H9 (cell line): ENCODE measurements around the gene LRPPRC. TPM values are rescaled to one million over a fixed set of nuclear protein-coding genes. Genes with fewer than 3 reads are reported as not detected.

ENCODE experiments used
- DNase-seq: peaks from one replicate; pipeline ENCODE4 v3.0.0-alpha.2; 2017
- H2AFZ ChIP-seq: one replicate; pipeline ENCODE4 v1.6.1; 2013; ENCODE audit warnings: mild to moderate bottlenecking, low read length, control low read depth, moderate library complexity
- H2AK5ac ChIP-seq: 2 replicates; pipeline ENCODE4 v1.6.1; 2013; ENCODE audit warnings: low read length, control low read depth, mixed read lengths; ENCODE audit not compliant: insufficient read length
- H2BK120ac ChIP-seq: one replicate; pipeline ENCODE4 v1.6.1; 2013; ENCODE audit warnings: low read depth, mild to moderate bottlenecking, low read length, control low read depth, inconsistent platforms; ENCODE audit not compliant: poor library complexity, severe bottlenecking
- H2BK12ac ChIP-seq: 2 replicates; pipeline ENCODE4 v1.6.1; 2013; ENCODE audit warnings: low read length, control low read depth, mixed read lengths, low read depth; ENCODE audit not compliant: insufficient read length
- H2BK15ac ChIP-seq: 2 replicates; pipeline ENCODE4 v1.6.1; 2013; ENCODE audit warnings: low read depth, low read length, control low read depth
- H2BK20ac ChIP-seq: one replicate; pipeline ENCODE4 v1.6.1; 2013; ENCODE audit warnings: low read depth, mild to moderate bottlenecking, low read length, control low read depth, inconsistent platforms; ENCODE audit not compliant: poor library complexity, severe bottlenecking
- H2BK5ac ChIP-seq: 2 replicates; pipeline ENCODE4 v1.6.1; 2013; ENCODE audit warnings: low read length, control low read depth, mixed read lengths; ENCODE audit not compliant: insufficient read length
- H3K14ac ChIP-seq: 2 replicates; pipeline ENCODE4 v1.6.1; 2013; ENCODE audit warnings: low read length, control low read depth; ENCODE audit not compliant: insufficient read depth
- H3K18ac ChIP-seq: 2 replicates; pipeline ENCODE4 v1.6.1; 2013; ENCODE audit warnings: low read depth, mild to moderate bottlenecking, mixed read lengths, low read length, control low read depth; ENCODE audit not compliant: insufficient read length
- H3K23ac ChIP-seq: 2 replicates; pipeline ENCODE4 v1.6.1; 2013; ENCODE audit warnings: low read length, control low read depth, mixed read lengths, low read depth; ENCODE audit not compliant: insufficient read length
- H3K23me2 ChIP-seq: 2 replicates; pipeline ENCODE4 v1.6.1; 2013; ENCODE audit warnings: low read depth, mild to moderate bottlenecking, mixed read lengths, low read length, control low read depth; ENCODE audit not compliant: insufficient read length, poor library complexity, severe bottlenecking
- H3K27ac ChIP-seq: 2 replicates; pipeline ENCODE4 v1.5.1; 2013; ENCODE audit warnings: low read length, control low read depth, mixed read lengths, low read depth; ENCODE audit not compliant: insufficient read length
- H3K27me3 ChIP-seq: 2 replicates; pipeline ENCODE4 v1.6.1; 2013; ENCODE audit warnings: low read length, control low read depth, inconsistent platforms; ENCODE audit not compliant: insufficient read depth
- H3K4ac ChIP-seq: 2 replicates; pipeline ENCODE4 v1.6.1; 2013; ENCODE audit warnings: low read depth, mild to moderate bottlenecking, control low read depth, inconsistent platforms, low read length, moderate library complexity
- H3K4me1 ChIP-seq: 2 replicates; pipeline ENCODE4 v1.6.1; 2013; ENCODE audit warnings: low read length, control low read depth, inconsistent platforms; ENCODE audit not compliant: insufficient read depth
- H3K4me2 ChIP-seq: 2 replicates; pipeline ENCODE4 v1.6.1; 2013; ENCODE audit warnings: low read length, control low read depth, mixed read lengths; ENCODE audit not compliant: insufficient read length, insufficient read depth
- H3K56ac ChIP-seq: 2 replicates; pipeline ENCODE4 v1.6.1; 2013; ENCODE audit warnings: low read depth, mild to moderate bottlenecking, mixed read lengths, low read length, control low read depth; ENCODE audit not compliant: insufficient read length
- H3K79me1 ChIP-seq: 2 replicates; pipeline ENCODE4 v1.6.1; 2013; ENCODE audit warnings: low read depth, mild to moderate bottlenecking, moderate library complexity, low read length, control low read depth, inconsistent platforms; ENCODE audit not compliant: insufficient read depth, poor library complexity, severe bottlenecking
- H3K79me2 ChIP-seq: 2 replicates; pipeline ENCODE4 v1.6.1; 2013; ENCODE audit warnings: low read length, control low read depth, inconsistent platforms; ENCODE audit not compliant: insufficient read depth
- H3K9ac ChIP-seq: 2 replicates; pipeline ENCODE4 v1.6.1; 2013; ENCODE audit warnings: low read length, control low read depth, mixed read lengths; ENCODE audit not compliant: insufficient read length; ENCODE audit errors: extremely low read depth
- H3K9me3 ChIP-seq: one replicate; pipeline ENCODE4 v1.6.1; 2013; ENCODE audit warnings: low read depth, low read length, inconsistent platforms; ENCODE audit not compliant: control insufficient read depth
- H3T11ph ChIP-seq: one replicate; pipeline ENCODE4 v1.6.1; 2013; ENCODE audit warnings: mild to moderate bottlenecking, low read length, control low read depth, inconsistent platforms
- H4K20me1 ChIP-seq: one replicate; pipeline ENCODE4 v1.6.1; 2013; ENCODE audit not compliant: control insufficient read depth, insufficient read length, insufficient read depth
- H4K5ac ChIP-seq: 2 replicates; pipeline ENCODE4 v1.6.1; 2013; ENCODE audit warnings: low read depth, mild to moderate bottlenecking, mixed read lengths, low read length, control low read depth; ENCODE audit not compliant: insufficient read length
- H4K8ac ChIP-seq: replicated peaks from 2 replicates; pipeline ENCODE4 v1.6.1; 2013; ENCODE audit warnings: low read length, control low read depth, mixed read lengths, low read depth; ENCODE audit not compliant: insufficient read length
- H4K91ac ChIP-seq: 2 replicates; pipeline ENCODE4 v1.6.1; 2013; ENCODE audit warnings: low read depth, mild to moderate bottlenecking, moderate library complexity, mixed read lengths, low read length, control low read depth; ENCODE audit not compliant: insufficient read length
- H3K27ac Mint-ChIP-seq, 3 experiments: 2 replicates in 2 of 3; 3 replicates in 1 of 3; pipeline ENCODE4 v1.8.0; 2020 to 2021; ENCODE audit warnings: mixed read lengths in 3 of 3, mild to moderate bottlenecking in 1 of 3, moderate library complexity in 1 of 3
- H3K27me3 Mint-ChIP-seq: 2 replicates; pipeline ENCODE4 v1.8.0; 2021; ENCODE audit warnings: low read depth, mild to moderate bottlenecking, moderate library complexity, mixed read lengths
- H3K36me3 Mint-ChIP-seq, 3 experiments: 2 replicates in 2 of 3; 3 replicates in 1 of 3; pipeline ENCODE4 v1.8.0; 2020 to 2021; ENCODE audit warnings: low read depth in 3 of 3, mixed read lengths in 3 of 3; ENCODE audit not compliant: insufficient read depth in 1 of 3
- H3K4me1 Mint-ChIP-seq, 2 experiments: 2 replicates each; pipeline ENCODE4 v1.8.0; 2020; ENCODE audit warnings: mixed read lengths in 2 of 2
- H3K4me3 Mint-ChIP-seq, 2 experiments: 2 replicates in 1 of 2; 3 replicates in 1 of 2; pipeline ENCODE4 v1.8.0; 2020 to 2021; ENCODE audit warnings: mild to moderate bottlenecking in 2 of 2, mixed read lengths in 2 of 2, moderate library complexity in 1 of 2
- H3K9me3 Mint-ChIP-seq, 2 experiments: 2 replicates in 1 of 2; 3 replicates in 1 of 2; pipeline ENCODE4 v1.8.0; 2020; ENCODE audit warnings: mild to moderate bottlenecking in 2 of 2, mixed read lengths in 2 of 2, moderate library complexity in 1 of 2
- CTCF ChIP-seq: fragments of 200-600 bp; sonication (generic); conservative IDR thresholded peaks from 3 replicates; pipeline ENCODE4 v1.8.0; 2021; ENCODE audit warnings: antibody characterized with exemption, mild to moderate bottlenecking
- WGBS: extraction: QIAGEN DNeasy Blood & Tissue Kit; methylation state at CpG from one replicate; pipeline ENCODE4 v1.1.7; 2013; ENCODE audit warnings: missing lambda C conversion rate, low lambda C conversion rate, mixed read lengths; ENCODE audit not compliant: insufficient read length; ENCODE audit errors: extremely low coverage; 5-methylcytosine and 5-hydroxymethylcytosine counted together
- total RNA-seq: library from RNA; stranded (reverse); gene quantifications from 2 replicates; pipeline ENCODE4 v1.2.1, GENCODE V29; 2021

Gene LRPPRC
- total RNA-seq, 1 experiment from 2014 or later = 182 TPM

- Mint-ChIP-seq H3K4me1 (peaks cover 14 to 19% of the 10 kb centered on the region in 2 experiments), H3K36me3 (peaks cover 14 to 19% (median 14%) of the 10 kb centered on the region in 3 experiments), H3K27me3 (no peaks in the 10 kb centered on the region), H3K27ac (no peak overlapping the region), H3K9me3 (no peaks in the 10 kb centered on the region), H3K4me3 (no peak overlapping the region)
- no peak overlapping the region for H3T11ph ChIP-seq
- no peak overlapping the region for H3K14ac ChIP-seq
- H3K27ac ChIP-seq = no peak overlapping the region
- no CpG with 5 or more reads among the region's 4 CpGs for WGBS
- no peak overlapping the region for H2BK120ac ChIP-seq
- H4K91ac ChIP-seq = no peak overlapping the region
- DNase-seq = no peak
- H3K79me2 ChIP-seq = peaks cover 24% of the 10 kb centered on the region
- no peaks in the 10 kb centered on the region for H3K27me3 ChIP-seq
- H3K4ac ChIP-seq = no peak overlapping the region
- H3K9me3 ChIP-seq = no peaks in the 10 kb centered on the region
- no peak overlapping the region for H4K8ac ChIP-seq
- H2BK5ac ChIP-seq = no peak overlapping the region
- no peak overlapping the region for H3K18ac ChIP-seq
- H3K23ac ChIP-seq = no peak overlapping the region
- H4K20me1 ChIP-seq = no peaks in the 10 kb centered on the region
- H4K5ac ChIP-seq = no peak overlapping the region
- H3K4me2 ChIP-seq = no peak overlapping the region
- H3K4me1 ChIP-seq = no peaks in the 10 kb centered on the region
- no peak overlapping the region for H3K9ac ChIP-seq
- H2AFZ ChIP-seq = no peak overlapping the region
- peaks cover 7% of the 10 kb centered on the region for H3K23me2 ChIP-seq
- H3K79me1 ChIP-seq = no peaks in the 10 kb centered on the region
- no peak overlapping the region for H2AK5ac ChIP-seq
- no peak overlapping the region for H2BK15ac ChIP-seq
- H2BK12ac ChIP-seq = no peak overlapping the region
- no peak overlapping the region for H2BK20ac ChIP-seq
- H3K56ac ChIP-seq = no peak overlapping the region
- no peak for TF ChIP-seq CTCF
Measured at GRCh38 chr2:43998263-43998662, 2.5 kb upstream of the LRPPRC start.
